ENCODE results near the gene FAM43B.

The FAM43B gene

DNA sequence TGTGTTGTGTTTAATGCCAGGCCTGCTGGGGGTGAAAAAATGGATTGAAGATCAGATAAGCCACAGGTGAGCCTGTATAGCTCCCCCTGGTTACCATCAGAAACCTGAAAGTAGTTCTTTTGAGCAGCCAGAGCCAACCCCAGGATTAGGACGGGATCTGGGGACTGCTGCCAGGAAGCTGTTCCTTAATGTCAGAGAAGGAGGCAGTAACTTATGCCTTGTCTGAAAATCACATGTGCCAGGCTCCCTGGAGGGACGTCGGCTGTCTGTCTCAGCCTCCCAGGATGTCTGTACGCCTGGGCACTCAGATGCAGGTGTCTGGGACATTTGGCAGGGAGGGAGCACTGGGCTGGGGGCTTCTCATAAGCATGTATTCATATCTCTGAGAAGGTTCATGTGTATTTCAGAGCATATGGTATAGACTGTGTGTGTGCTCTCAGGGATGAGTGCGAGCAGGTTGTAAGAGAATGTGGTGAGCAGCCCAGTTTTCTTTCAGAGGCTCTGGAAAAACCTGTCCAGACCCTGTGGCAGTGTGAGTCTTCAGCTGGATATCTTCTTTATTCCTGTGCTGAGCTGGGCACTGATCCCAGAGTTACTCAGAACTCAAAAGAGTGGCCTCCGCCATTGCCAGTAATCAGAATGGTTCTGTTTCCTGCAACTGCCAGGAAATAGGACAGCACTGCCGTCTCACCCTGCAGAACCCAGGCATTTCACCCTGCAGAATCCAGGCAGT is 2.8 kb downstream of the FAM43B start:
- DNase-seq (ENCODE audit: insufficient read length) (no peak), FAIRE-seq (no peak)
- TF ChIP-seq POLR2A (IDR thresholded peaks at IDR 0.05; ENCODE audit: low read depth, low read length) (no peak), TAF1 (IDR thresholded peaks at IDR 0.05; ENCODE audit: borderline replicate concordance, low read depth, low read length) (no peak), POLR2AphosphoS5 (IDR thresholded peaks at IDR 0.05; ENCODE audit: low read depth, low read length) (no peak)

DNA sequence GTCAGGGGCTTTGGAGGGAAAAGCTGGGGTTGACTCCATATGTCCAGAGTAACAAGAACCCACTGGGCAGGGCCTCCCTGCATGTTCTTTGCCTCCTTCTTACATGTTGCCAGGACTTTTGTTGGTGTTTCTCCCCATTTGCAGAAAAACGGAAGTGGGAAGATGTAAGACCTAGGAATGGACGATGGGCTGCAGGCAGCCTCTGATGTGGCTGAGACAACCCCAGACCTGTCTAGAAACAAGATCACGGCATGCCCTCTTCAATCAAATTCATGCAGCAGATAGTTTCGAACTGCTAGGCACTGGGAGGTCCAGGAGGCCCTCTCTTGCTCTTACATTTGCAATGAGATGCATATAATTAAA is 3.4 kb downstream of the FAM43B start:
- DNase-seq (ENCODE audit: insufficient read length) = no peak
- TF ChIP-seq POLR2AphosphoS5 (IDR thresholded peaks at IDR 0.05; ENCODE audit: low read depth, low read length) (no peak), TAF1 (IDR thresholded peaks at IDR 0.05; ENCODE audit: borderline replicate concordance, low read depth, low read length) (no peak), POLR2A (IDR thresholded peaks at IDR 0.05; ENCODE audit: low read depth, low read length) (no peak)
- no peak for FAIRE-seq

DNA sequence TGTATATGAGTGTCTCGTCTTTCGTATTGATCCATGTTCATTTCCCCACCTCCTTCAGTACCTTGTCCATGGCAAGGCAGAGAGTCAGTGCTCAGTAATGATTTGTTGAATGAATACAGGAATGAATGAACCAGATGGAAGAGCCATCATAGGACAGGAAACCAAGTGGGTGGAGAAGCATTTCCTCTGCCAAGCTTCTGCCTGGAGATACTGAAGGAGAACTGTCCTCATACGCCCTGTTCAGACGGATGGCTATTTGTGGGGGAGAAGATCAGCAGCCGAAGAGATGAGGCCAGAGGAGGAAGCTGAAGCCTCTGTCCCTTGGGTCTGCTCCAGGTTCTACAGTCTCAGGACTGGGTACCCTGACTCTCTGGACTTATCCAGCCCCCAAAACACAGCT is 5.8 kb downstream of the FAM43B start:
- no peak for TF ChIP-seq TAF1 (IDR thresholded peaks at IDR 0.05; ENCODE audit: borderline replicate concordance, low read depth, low read length)
- DNase-seq (ENCODE audit: insufficient read length) (no peak), FAIRE-seq (no peak)

DNA sequence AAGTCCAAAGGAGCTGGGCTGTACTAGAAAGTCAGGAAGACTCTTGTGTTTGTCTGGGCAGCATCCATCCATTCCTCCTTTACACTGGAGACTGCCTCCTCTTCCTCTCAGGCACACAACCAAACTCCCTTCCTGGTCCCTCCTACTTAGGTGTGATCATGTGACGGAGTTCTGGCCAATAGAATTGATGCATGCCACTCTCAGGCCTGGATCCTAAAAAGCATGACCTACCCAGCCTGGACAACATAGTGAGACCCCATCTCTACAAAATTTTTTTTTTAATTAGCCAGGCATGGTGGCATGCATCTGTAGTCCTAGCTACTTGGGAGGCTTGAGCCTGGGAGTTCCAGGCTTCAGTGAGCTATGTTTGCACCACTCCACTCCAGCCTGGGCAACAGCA is 8.6 kb downstream of the FAM43B start:
- no peak for TF ChIP-seq POLR2AphosphoS5 (IDR thresholded peaks at IDR 0.05; ENCODE audit: low read depth, low read length)
- no peak for TF ChIP-seq POLR2A (IDR thresholded peaks at IDR 0.05; ENCODE audit: low read depth, low read length)
- TF ChIP-seq TAF1 (IDR thresholded peaks at IDR 0.05; ENCODE audit: borderline replicate concordance, low read depth, low read length) = no peak
- no peak for DNase-seq (ENCODE audit: insufficient read length)
- FAIRE-seq = no peak

DNA sequence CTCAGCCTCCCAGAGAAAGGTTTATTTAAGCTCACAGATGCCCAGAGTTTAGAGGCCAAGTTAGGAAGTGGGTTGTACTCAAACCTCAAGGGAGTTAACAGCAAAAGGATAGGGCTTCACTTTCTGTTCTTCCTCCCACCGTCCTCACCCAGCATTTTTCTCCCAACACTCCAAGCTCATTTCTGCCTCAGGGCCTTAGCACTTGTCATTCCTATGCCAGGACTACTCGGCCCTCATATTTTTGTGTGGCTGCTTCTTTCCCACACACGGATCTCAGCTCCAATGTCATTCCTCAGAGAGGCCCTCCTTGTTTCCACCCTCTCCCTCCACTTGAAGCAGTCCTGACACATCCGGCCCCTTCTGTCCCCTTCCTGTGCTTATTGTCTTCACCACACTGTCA is 12.9 kb downstream of the FAM43B start:
- TF ChIP-seq POLR2AphosphoS5 (IDR thresholded peaks at IDR 0.05; ENCODE audit: low read depth, low read length) = no peak
- TF ChIP-seq POLR2A (IDR thresholded peaks at IDR 0.05; ENCODE audit: low read depth, low read length) = no peak
- no peak for TF ChIP-seq TAF1 (IDR thresholded peaks at IDR 0.05; ENCODE audit: borderline replicate concordance, low read depth, low read length)
- FAIRE-seq = no peak
- no peak for DNase-seq (ENCODE audit: insufficient read length)

DNA sequence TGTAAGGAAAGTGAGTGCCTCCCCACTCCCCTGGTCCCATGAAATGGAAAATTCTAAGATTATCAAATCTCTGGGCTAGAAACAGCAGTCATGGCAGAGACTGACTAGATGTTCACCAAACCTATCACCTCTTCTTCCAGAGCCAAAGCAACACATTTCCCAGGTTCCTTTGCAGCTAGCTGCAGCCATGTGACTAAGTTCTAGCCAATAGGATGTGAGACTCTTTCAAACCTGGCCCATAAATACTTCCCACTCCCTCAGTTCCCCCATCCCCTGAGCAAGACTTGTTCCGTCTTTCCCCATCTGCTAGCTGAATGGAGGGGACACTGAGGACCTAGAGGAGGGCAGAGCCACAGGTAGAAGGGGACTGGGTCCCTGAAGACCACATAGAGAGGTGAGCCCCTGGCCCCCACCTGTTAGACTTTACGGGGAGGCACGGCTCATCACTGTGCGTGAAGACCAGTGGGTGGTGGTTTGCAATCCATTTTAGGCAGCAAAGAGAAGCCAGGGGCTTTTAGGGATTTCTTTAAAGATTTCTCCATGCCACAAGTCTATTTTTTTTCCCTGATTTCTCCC is 17.2 kb downstream of the FAM43B start:
- TF ChIP-seq POLR2A (IDR thresholded peaks at IDR 0.05; ENCODE audit: low read depth, low read length) (no peak), POLR2AphosphoS5 (IDR thresholded peaks at IDR 0.05; ENCODE audit: low read depth, low read length) (no peak), TAF1 (IDR thresholded peaks at IDR 0.05; ENCODE audit: borderline replicate concordance, low read depth, low read length) (no peak)
- DNase-seq (ENCODE audit: insufficient read length) = no peak
- no peak for FAIRE-seq

DNA sequence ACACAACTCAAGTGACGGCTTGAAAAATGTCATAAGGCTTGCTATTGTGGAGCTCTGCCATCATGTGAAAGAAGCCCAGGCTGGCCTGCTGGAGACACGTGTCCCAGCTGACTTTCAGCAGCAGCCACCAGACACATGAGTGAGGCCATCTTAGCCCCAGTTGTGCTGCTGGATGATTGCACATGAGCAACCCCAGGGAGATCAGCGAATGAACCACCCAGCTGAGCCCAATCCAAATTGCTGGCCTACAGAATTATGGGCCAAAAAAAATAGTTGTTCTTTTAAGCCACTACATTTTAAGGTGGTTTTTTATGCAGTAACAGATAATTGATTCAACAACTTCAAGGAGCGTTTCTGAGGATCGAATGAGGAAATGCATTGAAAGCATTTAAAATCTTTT is 19.1 kb downstream of the FAM43B start:
- no peak for TF ChIP-seq TAF1 (IDR thresholded peaks at IDR 0.05; ENCODE audit: borderline replicate concordance, low read depth, low read length)
- no peak for TF ChIP-seq POLR2AphosphoS5 (IDR thresholded peaks at IDR 0.05; ENCODE audit: low read depth, low read length)
- TF ChIP-seq POLR2A (IDR thresholded peaks at IDR 0.05; ENCODE audit: low read depth, low read length) = no peak
- no peak for DNase-seq (ENCODE audit: insufficient read length)
- FAIRE-seq = no peak

DNA sequence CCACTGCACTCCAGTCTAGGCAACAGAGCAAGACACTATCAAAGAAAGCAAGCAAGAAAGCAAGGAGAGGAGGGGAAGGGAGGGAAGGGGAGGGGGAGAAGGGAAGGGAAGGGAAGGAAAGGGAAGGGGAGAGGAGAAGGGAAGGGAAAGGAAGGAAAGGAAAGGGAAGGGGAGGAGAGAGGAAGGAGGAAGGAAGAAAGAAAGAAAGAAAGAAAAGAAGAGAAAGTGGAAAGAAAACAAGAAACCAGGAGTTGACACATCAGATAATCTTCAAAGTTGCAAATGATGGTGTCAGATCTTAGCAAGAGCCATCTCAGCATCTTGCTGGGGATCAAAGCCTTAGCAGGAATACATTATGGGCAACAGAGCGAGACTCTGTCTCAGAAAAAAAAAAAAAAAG is 21.6 kb downstream of the FAM43B start:
- FAIRE-seq (no peak), DNase-seq (ENCODE audit: insufficient read length) (no peak)
- TF ChIP-seq POLR2AphosphoS5 (IDR thresholded peaks at IDR 0.05; ENCODE audit: low read depth, low read length) (no peak), TAF1 (IDR thresholded peaks at IDR 0.05; ENCODE audit: borderline replicate concordance, low read depth, low read length) (no peak), POLR2A (IDR thresholded peaks at IDR 0.05; ENCODE audit: low read depth, low read length) (no peak)

DNA sequence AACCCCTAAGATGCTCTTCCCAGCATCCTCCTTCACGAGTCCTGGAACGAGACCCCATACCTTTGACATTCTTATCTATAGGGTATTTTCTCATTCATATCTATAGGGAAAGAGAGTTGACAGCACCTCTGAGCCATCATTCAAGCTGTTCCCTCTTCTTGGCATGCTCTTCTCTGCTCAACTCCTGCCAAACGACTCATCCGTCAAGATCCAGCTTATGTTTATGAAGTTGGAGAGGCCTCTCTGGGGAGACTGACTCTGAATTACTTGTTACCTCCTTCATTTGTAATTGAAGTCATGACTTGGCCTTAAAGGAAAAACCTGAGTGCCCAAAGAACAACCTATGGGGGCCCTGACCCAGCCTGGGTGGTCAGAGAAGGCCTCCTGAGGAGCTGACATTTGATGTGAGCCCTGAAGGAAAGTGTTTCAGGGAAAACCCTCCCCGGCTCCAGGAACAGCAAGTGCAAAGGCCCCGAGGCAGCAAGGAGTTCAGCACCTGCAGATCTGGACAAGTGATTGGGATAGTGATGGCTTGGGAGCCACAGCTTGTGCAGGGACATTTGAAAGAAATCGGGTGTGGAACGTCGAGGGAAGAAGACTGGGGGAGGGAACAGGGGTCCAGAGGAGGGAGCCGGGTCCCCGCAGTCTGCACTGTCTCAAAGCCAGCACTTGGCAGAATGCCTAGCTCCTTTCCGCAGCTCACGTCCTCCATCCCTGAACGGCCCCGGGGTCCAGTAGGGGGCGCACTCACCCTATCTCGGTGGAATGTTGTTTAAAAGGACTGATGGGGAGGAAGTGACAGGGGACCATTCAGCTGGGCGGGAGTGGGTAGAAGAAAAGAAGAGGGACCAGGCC is 22.5 kb downstream of the FAM43B start:
- TF ChIP-seq POLR2A (IDR thresholded peaks at IDR 0.05; ENCODE audit: low read depth, low read length) (no peak), POLR2AphosphoS5 (IDR thresholded peaks at IDR 0.05; ENCODE audit: low read depth, low read length) (no peak), TAF1 (IDR thresholded peaks at IDR 0.05; ENCODE audit: borderline replicate concordance, low read depth, low read length) (no peak)
- DNase-seq (ENCODE audit: insufficient read length) = peak; percentile 58
- FAIRE-seq = no peak

DNA sequence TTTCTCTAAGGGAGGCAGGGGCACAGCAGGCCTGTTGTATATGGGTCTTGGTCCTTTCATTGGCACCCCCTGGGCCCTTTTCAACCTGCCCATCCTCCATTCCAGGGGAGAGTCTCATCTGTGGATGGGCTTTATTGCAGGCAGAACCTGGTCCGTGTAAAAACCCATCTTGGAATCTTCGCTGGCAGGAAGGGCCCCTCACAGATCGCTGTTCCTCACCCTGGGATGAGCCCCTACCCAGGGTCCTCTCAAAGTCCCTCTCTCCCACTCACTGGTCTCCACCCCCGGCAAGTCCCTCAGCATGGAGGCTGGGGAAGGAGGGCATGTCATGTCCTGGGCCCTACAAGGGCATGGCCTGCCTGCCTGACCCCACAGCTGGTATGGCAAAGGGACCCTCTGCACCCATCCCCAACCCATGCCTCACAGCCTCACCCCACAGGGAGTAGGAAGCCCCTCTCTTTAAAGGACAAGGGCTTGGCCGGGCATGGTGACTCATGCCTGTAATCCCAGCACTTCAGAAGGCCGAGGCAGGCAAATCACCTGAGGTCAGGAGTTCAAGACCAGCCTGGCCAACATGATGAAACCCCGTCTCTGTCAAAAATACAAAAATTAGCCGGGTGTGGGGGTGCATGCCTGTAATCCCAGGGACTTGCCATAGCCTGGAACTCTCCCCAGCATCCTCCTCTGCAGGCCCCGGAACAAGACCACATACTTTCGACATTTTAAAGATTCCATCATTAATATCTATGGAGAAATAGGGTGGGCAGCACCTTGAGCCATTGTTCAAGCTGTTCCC is 23.4 kb downstream of the FAM43B start:
- FAIRE-seq = no peak
- no peak for DNase-seq (ENCODE audit: insufficient read length)
- TF ChIP-seq POLR2AphosphoS5 (IDR thresholded peaks at IDR 0.05; ENCODE audit: low read depth, low read length) (no peak), POLR2A (IDR thresholded peaks at IDR 0.05; ENCODE audit: low read depth, low read length) (no peak), TAF1 (IDR thresholded peaks at IDR 0.05; ENCODE audit: borderline replicate concordance, low read depth, low read length) (no peak)

DNA sequence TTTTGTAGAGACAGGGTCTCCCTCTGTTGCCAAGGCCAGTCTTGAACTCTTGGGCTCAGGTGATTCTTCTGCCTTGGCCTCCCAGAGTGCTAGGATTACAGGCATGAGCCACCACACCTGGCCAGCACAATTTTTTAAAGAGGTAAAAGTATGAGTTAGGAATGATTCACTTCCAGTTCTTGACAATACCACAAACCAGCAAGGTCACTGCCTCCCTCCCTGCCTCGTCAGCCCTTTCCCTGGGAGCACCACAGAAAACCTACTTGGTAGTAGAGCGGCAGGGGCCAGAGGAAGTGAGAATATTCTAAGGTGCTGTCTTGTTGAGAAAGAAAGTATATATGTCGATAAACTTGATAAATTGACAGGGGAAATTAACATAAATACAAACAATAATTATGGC is 25.7 kb downstream of the FAM43B start:
- TF ChIP-seq POLR2A (IDR thresholded peaks at IDR 0.05; ENCODE audit: low read depth, low read length) = no peak
- TF ChIP-seq POLR2AphosphoS5 (IDR thresholded peaks at IDR 0.05; ENCODE audit: low read depth, low read length) = no peak
- no peak for TF ChIP-seq TAF1 (IDR thresholded peaks at IDR 0.05; ENCODE audit: borderline replicate concordance, low read depth, low read length)
- FAIRE-seq = no peak

More for the DNA sequence above, 25.7 kb downstream of the FAM43B start:
- DNase-seq (ENCODE audit: insufficient read length) = no peak
